Fibroblast of upper back skin (primary cell): Measurements from ENCODE around the gene PPP1R7.
"Not testable (repeated sequence)": the region's sequence is repeated elsewhere in the genome, so short reads cannot be mapped to it uniquely, and the experiment has no call there.

Source experiments
- DNase-seq: peaks from one replicate; pipeline ENCODE4 v3.0.0-alpha.2; 2013

PPP1R7 gene

DNA sequence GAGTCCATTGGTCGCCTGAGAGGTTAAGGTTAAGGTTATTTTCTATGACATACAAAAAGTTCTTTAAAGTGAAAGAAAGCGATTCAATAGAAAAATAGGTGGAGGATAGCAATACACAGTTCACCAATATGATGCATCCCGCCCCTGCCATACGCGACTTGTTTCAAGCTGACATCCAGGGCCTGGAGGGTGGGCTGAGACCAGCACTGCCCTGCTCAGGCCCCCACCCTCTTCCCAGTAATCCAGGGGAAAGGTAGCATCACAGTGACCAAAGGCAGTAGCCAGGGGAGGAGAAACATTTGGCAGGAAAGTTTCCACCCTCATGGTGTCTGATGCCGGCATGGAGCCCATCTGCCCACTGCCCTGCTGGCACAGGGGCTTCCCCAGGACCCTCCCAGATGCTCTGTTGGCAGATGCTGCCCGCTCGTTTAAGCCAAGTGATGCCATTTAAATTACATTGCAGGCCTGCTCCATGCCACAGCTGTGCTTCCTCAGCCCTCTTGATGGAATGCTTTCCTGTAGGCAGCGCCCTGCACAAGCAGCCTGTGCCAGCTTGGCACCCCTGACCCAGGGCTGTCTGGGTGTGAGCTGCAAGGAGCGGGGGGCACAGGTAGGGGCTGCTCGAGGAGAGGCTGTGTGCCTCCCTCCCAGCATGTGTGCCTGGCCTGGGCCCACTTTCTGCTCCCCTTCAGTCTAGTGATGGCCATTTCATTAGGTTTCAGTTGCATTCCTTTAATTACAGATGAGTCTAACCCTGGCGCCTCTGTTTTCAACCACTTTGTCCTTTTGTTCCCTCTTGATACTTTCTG lies 27.5 kb downstream of the PPP1R7 start:
- DNase-seq, result no peak

DNA sequence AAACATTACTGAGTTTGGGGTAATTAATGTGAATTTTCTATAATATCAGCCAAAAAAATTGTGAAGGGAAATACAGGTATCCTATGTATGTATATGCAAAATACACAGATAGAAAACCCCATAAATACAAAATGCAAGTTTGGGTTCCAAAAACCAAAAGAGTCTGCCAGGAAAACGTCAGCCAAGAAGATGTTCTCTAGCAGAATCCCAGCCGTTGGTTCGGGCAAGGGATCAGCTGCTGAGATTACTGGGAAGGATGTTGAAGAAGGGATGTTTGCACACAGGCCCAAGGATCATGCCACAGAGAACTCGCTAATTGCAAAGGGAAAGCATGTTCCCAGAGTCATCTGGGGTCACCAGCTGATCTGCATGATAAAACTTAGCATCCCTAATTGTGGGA lies 28.7 kb downstream of the PPP1R7 start:
- no peak for DNase-seq

DNA sequence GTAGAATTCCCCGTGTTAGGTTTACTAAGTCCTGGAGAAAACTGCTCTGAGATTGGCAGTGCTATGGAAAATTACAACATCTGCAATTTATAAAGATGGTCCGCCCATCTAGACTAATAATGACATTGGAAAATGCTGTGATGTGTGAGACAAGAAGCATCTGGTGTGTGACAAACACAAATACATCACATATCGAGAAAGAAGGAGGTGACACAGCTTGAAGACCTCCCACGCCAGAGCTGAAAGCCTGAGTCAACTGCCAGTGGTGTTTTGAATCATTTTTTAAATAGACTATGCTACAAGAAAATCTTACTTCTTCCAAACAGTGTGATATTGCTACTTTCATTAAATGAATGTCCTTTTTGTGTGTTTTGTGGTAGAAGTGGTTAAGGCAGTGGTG lies 29.6 kb downstream of the PPP1R7 start:
- no peak for DNase-seq

DNA sequence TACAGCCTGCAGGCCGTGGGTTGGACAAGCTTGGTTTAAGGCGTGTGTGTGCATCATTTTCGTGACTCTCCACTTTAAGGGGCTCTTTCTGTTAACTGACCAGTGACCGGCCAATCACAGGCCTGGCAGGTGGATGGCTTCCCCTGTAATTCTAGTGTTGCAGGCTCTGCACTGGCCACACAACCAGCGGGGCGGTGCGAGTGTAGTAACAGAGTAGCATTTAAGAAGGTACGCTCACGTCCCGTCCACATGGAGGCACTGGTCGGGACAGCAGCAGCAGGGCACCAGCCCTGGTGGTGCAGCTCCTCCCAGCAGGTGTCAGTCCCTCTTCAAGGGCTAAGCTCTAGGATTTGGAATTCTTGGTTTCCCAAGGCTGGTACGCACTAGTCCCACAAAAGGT lies 30.2 kb downstream of the PPP1R7 start:
- DNase-seq, result no peak

DNA sequence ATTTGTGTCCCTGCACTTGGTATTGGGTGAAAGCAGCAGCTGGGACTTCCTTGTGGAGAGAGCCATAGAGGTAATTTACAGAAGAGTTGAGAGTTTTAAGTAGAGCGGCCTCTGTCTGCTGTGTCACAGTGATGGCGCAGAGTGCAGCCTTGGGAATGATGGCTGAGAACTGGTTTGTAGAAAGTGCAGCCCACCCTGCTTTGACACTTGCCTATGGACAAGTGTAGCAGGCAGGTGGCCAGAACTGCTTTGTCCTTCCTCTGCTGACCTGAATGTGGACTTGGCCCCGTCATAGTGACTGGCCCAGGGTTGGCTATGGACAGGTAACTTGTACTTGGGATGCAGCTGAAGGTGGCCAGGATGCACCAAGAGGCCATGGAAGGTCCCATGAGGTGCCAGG lies 31.9 kb downstream of the PPP1R7 start:
- DNase-seq, result no peak

DNA sequence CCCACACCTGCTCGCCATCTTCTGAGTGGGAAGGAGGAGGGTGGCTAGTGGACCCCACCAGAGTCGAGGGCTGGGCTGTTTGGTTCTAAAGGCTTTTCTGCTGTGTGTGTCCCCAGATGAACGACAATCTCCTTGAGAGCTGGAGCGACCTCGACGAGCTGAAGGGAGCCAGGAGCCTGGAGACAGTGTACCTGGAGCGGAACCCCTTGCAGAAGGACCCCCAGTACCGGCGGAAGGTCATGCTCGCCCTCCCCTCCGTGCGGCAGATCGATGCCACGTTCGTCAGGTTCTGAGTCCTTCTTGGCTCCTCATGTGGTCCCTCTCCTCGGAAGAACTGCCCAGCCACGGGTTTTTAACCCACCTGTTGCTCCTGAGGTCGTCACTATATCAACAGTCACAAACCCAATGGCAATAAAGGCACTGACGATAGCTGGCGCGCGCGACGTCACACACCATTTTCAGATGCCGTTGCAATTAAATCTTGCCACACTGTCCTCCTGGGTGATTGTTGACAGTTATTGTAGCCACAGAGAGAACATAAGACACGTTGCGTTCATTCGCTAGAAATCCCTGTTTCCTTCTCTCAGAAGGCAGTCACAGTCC lies 32.4 kb downstream of the PPP1R7 start:
- DNase-seq, result no peak

DNA sequence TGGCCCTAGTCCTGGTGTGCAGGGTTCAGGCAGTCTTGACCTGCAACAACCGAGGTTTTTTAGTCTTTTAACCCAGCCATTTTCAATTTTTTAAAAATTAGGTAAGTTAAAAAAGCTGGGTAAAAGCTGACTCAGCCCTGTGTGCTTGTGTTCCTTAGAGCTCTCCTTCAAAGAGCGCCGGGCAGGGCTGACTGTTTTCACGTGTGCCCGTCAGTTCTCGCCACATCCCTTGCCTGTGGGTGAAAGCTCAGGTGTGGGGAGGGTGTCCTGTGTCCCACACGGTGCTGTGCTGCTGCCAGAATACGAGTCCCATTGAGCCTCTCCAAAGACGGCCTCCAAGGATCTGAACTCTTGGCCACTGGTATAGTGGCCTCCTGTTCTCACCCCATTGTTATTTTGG lies 33.0 kb downstream of the PPP1R7 start:
- DNase-seq, result no peak

DNA sequence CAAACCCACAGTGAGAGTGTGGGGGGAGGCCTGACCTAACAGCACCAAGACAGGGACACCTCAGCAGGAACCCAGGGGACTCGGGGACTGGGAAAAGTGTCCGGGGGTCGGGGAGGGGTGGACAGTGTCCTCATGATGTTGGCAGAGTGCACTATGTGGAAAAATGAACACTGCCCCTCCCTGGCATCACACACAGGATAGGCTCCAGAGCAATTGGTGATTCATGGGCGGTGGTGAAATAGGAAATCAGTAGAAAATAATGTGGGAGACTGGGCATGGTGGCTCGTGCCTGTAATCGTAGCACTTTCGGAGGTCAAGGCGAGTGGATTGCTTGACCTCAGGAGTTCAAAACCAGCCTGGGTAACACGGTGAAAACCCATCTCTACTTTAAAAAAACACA lies 34.6 kb downstream of the PPP1R7 start:
- no peak for DNase-seq

DNA sequence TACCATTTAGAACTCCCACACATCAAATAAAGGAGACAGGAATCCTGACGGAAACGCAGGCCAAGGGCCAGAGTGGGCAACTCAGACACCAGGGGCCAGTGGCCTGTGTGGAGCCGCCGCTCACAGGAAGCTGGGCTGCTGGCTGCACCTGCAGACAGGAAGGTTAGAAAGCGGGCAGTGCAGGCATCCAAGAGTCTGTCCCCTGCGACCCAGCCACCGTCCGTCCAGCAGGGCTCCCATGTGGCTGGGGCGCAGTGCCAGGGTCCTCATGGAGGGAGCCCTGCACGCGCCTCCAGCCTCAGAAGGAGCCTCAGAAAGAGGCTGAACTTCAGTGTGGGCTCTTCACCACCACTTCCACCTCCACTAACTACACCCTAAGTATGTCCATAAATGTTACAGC lies 35.7 kb downstream of the PPP1R7 start:
- no peak for DNase-seq

DNA sequence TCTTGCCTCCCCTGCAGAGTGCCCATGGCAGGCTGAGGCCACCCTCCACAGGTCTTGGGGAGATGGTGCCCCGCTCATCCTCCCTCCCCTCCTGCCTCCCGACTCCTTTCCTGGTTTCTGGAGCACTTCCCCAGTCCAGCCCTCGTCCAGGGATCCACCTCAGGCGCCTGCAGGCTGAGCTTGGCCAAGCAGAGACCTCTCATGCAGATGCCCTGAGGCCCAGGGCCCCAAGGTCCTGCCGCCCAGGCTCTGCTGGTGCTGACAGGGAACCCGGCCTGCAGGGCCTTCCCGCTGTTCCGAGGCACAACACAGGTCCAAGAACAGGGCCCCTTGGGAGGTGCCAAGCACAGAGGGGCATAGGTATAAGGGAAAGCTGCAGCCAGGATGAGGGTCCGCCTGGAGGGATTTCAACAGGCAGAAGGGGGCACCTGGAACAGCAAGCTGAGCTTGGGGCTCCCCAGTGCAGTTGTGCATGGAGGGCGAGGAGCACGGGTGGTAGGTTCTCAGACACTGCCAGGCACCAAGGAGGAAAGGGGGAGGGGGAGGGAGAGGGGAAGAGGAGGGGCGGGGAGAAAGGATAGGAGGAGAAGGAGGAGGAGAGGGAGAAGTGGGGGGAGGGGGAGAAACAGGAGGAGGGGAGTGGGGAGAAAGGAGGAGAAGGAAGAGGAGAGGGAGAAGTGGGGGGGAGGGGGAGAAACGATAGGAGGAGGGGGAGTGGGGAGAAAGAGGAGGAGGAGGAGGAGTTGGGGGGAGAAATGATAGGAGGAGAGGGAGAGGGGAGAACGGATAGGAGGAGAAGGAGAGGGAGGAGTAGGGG lies 37.0 kb downstream of the PPP1R7 start:
- DNase-seq, result no peak

DNA sequence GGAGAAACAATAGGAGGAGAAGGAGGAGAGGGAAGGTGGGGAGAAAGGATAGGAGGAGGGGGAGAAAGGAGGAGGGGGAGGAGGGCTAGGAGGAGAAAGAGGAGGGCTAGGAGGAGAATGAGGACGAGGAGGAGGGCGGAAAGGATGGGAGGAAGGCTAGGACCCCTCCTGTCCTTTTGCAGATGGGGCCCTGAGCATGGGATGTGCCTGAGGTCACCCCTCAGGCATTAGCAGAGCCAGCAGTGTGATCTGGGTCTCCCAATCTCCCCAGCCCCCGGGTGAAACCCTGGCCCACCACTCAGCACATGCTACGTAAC lies 37.6 kb downstream of the PPP1R7 start:
- DNase-seq, result no peak

DNA sequence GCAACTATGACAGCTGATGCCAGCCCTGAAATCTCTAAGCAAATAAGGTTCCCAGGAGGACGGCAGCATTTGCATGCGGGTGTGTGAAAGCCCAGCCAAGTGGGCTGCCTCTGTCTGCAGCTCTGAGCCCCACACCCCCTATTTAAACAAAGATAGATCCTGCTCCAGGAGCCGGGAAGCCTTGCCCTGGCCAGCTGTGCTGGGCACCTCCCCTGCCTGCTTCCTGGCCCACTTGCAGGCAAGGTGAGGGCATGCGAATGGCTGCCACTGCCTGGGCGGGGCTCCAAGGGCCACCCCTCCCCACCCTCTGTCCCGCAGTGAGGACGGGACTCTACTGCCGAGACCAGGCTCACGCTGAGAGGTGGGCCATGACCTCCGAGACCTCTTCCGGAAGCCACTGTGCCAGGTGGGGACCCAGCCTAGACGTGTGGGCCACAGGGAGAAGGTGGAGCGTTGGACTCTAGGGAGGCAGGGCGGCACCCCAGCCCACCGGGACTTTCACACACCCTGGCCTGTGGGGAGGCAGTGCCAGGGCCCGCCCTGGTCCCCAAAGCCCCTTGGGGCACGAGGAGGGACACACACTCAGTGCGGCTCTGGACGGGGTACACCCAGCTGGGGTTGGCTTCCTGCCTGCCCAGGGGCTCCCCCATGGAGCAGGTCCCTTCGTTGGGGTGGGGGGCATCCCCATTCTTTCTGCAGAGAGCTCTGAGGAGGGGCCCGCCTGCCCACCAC lies 38.3 kb downstream of the PPP1R7 start, which contains the start of gene ANO7:
Gene ANO7, plus strand, starts transcription at position 317 of the 732 bp plus-strand sequence. CDS start 1,387 bp downstream, outside the sequence.
- DNase-seq, result no peak

DNA sequence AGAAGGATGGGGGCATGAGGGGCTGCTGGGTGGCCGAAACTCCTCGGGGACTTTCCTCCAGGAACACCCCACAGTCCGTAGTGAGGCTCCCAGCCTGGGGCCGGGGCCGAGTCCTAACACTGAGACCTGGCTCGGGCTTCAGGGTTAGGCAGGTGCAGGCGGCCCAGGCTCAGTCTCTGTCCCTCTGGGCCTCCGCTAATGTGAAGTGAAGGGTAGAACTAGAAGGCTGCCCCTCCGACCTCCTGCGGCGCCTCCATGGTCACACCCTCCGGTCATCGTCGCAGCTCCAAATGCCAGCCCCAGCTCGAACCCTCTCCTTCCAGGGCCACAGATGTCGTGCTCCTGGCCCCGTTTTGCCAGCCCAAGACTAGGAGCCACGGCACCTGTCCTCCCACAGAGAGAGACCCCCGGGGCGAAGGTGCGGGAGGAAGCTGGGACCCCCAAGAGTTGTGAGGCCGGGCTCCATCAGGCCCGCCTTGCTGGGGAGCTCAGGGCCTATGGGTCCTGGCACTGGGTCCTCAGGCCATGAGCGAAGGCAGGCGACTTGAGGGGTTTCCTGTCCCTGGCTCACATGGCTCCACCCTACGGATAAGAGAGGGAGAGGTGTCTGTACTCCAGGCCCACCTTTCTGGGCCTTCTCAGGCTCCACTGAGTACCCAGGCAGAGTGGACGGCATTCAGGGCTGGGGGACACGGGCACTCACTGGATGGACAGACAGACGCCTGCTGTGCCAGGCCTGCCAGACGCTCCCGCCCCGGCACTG lies 39.0 kb downstream of the PPP1R7 start:
- no peak for DNase-seq

DNA sequence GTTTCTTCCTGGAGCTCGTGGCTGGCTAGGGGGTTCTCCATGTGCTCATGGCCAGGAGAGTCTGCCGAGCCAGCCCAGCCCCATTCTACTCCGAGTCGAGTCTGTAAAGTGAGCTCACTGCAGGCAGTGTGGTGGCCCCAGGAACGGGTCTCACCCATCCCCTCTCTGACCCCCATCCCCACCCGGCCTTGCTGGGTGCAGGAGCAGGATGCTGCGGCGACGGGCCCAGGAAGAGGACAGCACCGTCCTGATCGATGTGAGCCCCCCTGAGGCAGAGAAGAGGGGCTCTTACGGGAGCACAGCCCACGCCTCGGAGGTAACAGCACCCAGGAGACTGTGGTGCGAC lies 39.6 kb downstream of the PPP1R7 start:
- DNase-seq, result no peak

DNA sequence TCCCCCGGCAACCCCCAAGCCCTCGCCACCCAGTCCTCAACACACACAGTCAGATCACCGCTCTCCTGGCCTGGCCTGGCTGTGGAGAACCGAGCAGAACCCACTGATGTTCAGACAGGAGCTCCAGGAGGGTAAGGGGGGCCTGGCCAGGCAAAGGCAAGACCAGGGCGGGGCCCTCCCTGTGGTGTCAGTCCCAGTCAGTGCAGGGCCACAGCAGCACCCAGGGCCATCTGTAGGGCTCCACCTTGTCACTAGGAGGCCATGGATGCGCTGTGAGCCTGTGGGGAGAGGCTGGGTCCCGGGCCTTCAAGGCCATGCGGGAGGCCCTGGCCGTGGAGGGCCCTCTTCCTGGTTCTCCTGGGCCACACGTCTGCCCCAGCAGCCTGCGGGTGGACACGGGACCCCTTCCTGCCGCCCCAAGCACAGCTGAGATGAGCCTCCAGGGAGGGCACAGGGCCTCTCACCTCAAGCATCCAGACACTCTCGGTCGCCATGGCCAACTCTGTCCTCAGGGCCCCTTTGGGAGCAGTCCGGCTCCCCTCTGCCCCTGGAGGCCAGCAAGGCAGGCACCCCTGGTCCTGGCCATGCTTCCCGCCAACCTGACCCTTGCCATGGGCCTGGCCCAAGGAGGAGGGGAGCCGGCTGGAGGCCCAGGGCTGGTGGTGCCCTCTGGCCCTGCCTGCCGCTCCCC lies 40.2 kb downstream of the PPP1R7 start:
- no peak for DNase-seq

DNA sequence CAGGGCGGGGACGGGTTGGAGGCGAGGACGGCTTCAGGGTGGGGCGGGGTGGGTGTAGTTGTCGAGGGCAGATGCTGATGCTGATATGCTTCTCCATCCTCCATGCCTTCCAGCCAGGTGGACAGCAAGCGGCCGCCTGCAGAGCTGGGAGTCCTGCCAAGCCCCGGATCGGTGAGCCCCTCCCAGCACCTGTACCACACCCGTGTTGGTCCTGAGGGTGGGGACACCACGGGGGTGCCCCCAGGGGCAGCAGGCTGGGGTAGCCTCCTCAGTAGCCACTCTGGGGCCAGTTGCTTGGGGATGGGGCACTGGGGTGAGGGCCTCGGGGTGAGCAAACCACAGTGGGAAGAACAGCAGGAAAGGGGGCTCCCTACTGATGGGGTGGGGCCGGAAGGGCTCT lies 40.8 kb downstream of the PPP1R7 start:
- no peak for DNase-seq

DNA sequence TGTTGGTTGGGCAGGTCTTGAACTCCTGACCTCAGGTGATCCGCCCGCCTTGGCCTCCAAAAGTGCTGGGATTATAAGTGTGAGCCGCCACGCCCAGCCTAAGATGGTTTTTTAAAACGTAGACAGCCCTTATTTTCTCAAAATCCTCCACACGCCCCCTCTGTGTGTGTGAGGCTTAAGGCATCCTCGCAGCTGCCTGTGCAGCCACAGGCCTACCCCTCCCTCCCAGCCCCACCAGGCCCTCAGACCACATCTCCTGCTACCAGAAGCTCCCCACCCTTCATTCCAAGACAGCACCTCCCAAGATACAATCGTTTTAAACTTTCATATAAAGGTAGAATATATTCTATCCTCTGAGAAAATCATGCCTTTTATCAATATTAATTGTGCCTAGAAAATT lies 43.0 kb downstream of the PPP1R7 start:
- DNase-seq, result no peak

DNA sequence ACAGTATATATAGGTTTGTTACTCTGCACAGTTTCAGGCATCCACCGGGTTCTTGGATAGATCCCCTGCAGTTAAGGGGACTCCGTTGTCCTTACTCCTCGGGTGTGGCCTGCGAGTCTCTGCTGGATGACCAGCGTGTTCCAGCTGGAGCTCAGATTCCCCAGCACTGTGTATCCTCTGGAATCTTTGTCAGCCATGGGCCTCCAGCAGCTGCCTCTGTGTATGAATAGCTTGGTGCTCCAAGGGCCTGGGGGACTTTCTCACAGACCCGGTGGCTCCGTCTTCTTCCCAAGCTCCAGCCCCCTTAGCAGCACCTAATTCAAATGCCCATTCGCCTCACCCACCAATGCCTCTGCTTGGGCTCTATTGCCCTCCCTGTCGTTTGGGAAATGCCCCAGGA lies 44.5 kb downstream of the PPP1R7 start:
- no peak for DNase-seq

DNA sequence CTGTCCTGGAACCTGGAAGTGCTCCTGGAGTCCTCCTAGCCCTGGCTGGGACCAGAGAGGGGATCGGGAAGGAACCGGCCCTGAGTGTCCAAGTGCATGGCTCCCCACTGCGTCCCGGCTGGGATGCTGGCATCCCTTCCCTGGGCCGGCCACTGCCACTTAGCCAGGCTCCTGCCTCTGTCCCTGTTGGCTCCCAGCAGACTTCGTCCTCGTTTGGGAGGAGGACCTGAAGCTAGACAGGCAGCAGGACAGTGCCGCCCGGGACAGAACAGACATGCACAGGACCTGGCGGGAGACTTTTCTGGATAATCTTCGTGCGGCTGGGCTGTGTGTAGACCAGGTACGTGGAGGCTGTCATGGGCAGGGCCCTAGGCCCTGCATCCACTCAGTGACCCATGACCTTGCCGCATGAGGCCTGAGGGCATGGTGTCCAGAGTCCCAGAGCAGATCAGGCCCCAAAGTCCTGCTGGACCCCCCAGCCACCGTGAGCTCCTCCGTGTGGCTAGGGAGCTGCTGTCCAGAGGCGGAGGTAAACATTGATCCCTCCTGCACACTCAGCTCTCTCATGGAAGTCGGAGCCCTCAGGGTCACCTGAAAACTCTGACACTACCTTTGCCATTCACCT lies 45.4 kb downstream of the PPP1R7 start:
- DNase-seq, result no peak

DNA sequence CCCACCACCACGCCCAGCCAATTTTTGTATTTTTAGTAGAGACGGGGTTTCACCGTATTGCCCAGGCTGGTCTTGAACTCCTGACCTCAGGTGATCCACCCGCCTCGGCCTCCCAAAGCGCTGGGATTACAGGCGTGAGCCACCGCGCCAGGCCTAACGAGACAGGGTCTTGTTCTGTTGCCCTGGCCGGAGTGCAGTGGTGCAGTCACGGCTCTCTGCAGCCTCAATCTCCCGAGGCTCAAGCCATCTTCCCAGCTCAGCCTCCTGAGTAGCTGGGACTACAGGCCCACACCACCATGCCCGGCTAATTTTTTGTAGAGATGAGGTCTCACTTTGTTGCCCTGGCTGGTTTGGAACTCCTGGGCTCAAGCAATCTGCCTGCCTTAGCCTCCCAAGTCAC lies 47.0 kb downstream of the PPP1R7 start:
- not testable (repeated sequence) for DNase-seq

DNA sequence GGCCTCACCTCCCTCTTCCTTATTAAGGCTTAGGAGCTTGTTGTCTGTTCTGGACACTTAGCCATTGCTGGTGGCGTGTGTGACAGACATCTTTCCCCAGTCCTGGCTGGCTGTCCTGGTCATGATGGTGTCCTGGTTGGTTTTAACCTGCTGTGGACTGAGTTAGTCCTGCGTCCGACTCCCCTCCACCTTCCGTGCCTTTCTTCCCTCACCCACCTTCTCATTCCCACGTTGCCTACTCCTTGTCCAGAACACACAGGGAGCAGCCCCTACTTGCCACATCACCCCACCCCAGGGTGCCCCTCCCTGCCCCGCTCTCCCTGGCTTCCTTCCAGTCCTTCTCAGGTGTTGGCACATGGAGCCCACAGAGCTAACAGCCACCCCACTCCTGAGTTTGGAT lies 47.7 kb downstream of the PPP1R7 start:
- DNase-seq, result no peak
